DND-41 (cell line): ENCODE data around the gene CD300LG.

Source experiments
- EZH2 ChIP-seq: IDR thresholded peaks from 3 replicates; pipeline ENCODE4 v1.6.1; 2012; ENCODE audit warnings: borderline replicate concordance, low read depth, mild to moderate bottlenecking, moderate library complexity, low read length, inconsistent platforms; ENCODE audit not compliant: severe bottlenecking
- TF ChIP-seq, protein P1 (sequence below): IDR thresholded peaks from 2 replicates; pipeline ENCODE4 v1.5.1; 2012; ENCODE audit warnings: borderline replicate concordance, low read length, moderate library complexity, mild to moderate bottlenecking; ENCODE audit not compliant: poor library complexity, severe bottlenecking; ENCODE audit errors: extremely low read depth

DNA sequence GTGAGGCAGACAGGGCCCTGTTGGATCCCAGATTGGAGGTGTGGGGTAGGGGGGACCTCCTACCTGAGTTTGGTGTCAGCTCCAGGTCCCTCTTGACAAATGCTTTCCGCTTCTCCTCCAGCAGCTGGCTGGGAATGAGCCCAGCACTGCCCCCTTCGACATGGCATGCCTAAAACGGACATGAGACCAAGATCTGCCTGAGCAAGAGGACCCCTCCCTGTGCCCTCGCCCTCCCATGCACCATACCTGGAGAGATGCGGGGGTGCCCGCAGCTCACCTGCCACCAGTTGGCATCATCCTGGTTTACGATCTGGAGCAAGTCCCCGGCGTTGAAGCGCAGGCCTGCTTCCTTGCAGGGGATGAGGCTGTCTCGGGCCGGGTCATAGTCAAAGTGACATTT lies 34.2 kb downstream of the CD300LG start:
- TF ChIP-seq, protein P1, sequence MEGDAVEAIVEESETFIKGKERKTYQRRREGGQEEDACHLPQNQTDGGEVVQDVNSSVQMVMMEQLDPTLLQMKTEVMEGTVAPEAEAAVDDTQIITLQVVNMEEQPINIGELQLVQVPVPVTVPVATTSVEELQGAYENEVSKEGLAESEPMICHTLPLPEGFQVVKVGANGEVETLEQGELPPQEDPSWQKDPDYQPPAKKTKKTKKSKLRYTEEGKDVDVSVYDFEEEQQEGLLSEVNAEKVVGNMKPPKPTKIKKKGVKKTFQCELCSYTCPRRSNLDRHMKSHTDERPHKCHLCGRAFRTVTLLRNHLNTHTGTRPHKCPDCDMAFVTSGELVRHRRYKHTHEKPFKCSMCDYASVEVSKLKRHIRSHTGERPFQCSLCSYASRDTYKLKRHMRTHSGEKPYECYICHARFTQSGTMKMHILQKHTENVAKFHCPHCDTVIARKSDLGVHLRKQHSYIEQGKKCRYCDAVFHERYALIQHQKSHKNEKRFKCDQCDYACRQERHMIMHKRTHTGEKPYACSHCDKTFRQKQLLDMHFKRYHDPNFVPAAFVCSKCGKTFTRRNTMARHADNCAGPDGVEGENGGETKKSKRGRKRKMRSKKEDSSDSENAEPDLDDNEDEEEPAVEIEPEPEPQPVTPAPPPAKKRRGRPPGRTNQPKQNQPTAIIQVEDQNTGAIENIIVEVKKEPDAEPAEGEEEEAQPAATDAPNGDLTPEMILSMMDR, result no peak
- no peak for TF ChIP-seq EZH2
